Fibroblast of skin of right biceps (primary cell): Measurements from ENCODE around the gene ZNF383.
A peak's percentile ranks its signal among the peaks of the same experiment; 100 is the strongest.
"Not testable (repeated sequence)": the region's sequence is repeated elsewhere in the genome, so short reads cannot be mapped to it uniquely, and the experiment has no call there.

ENCODE experiments used
- DNase-seq: peaks from one replicate; pipeline ENCODE4 v3.0.0-alpha.2; 2013

The ZNF383 gene

GRCh38 chr19:37217775-37218591 is at the start of gene ZNF383:
Gene ZNF383, plus strand, starts transcription at chr19:37218214. Its CDS starts 12,240 bp downstream, at chr19:37230454.
- DNase-seq, result peak; percentile 89

DNA sequence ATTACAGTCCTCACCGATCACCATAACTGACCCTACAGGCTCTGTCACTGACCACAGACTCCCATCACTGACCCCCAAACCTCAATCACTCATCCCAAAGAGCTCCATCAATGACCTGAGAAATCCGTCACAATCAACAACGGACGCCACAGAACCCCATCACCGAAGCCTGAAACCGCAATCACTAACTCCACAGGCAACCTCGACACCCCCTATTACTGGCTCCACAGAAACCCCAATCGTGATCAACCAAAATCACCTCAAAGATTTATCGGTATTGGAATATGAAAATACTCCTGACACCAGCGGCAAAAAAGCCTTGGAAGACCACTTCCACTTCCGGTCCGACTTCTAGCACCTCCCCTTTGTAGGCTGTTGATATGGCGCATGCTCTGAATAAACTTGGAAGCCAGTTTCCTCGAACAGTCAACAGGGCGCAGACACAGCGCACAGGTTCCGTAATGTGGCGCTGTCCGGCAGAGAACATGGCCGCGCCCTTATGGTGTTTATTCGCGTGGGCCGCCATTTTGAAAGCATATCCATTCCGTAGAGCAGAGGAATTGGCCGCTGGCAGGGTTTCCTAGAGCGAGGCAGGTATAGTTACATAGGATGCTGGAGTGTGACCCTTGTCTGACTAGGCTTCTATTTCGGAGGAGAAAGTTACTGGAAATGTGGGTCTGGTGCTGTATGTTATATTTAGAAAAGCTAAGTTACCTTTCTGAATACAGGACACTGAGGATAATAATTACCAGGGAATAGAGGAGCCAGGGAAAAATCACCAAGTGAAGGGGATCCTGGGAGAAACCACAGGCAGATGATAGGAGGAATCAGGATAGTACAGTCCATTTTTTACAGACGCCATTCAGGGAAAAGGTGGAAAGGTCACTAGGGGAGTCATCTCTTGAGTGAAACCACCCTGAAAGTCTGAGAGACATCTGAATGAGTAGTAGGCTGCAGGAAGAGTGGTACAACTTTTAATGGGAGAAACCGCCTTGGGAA is 45.3 kb upstream of the ZNF383 start, which contains the start of gene ZNF585A:
Gene ZNF585A, minus strand, starts transcription at position 328 of the 999 bp plus-strand sequence. CDS start 2,785 bp downstream, outside the sequence.
- peak; percentile 97 for DNase-seq

- DNase-seq, result not testable (repeated sequence)
These were observed 31.9 kb upstream of the ZNF383 start for GRCh38 chr19:37186071-37186470.

DNA sequence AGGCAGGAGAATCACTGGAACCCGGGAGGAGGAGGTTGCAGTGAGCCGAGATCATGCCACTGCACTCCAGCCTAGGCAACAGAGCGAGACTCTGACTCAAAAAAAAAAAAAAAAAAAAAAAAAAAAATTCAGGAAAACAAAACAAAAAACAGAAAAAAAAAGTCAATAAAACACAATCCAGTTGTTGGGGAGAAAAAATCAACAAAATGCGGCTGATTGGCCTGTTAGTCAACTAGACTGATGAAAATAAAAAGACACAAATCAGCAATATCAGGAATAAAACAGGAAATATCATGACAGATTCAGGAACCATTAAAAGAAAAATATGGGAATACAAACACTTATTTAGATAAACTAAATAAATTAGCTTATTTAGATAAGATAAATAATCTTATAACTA is 22.8 kb upstream of the ZNF383 start:
- not testable (repeated sequence) for DNase-seq

GRCh38 chr19:37197115-37197514 is 20.9 kb upstream of the ZNF383 start:
- not testable (repeated sequence) for DNase-seq

- DNase-seq, result no peak
These were observed 20.2 kb upstream of the ZNF383 start for GRCh38 chr19:37197768-37198167.

- DNase-seq, result no peak
These were observed 587 bp upstream of the ZNF383 start for GRCh38 chr19:37217480-37217774.

- DNase-seq, result peak; percentile 22
These were observed 550 bp downstream of the ZNF383 start for GRCh38 chr19:37218592-37218935.

DNA sequence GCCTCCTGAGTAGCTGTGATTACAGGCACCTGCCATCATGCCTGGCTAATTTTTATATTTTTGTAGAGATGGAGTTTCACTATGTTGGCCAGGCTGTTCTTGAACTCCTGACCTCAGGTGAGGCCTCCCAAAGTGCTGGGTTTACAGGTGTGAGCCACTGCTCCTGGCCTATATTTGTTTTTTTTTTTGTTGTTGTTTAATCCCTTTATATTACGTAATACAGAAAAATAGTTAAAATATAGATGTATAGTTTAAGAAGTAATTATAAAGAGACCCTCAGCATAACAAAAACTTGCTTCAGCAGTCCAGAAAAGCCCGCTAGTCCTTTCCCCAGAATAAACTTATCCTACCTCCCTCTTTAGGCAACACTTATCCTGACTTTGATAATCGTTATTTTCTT is 2.4 kb downstream of the ZNF383 start:
- no peak for DNase-seq

GRCh38 chr19:37221136-37221535 is 3.1 kb downstream of the ZNF383 start:
- DNase-seq, result no peak

- DNase-seq, result no peak
These were observed 8.2 kb downstream of the ZNF383 start for GRCh38 chr19:37226248-37226647.

GRCh38 chr19:37227996-37228395 is 10.0 kb downstream of the ZNF383 start:
- peak; percentile 3 for DNase-seq

- peak; percentile 0 for DNase-seq
These were observed 25.2 kb downstream of the ZNF383 start for GRCh38 chr19:37243206-37243632.

- DNase-seq, result peak; percentile 92
These were observed 33.6 kb downstream of the ZNF383 start for GRCh38 chr19:37251308-37252229.

GRCh38 chr19:37263028-37263427 is 45.0 kb downstream of the ZNF383 start:
- not testable (repeated sequence) for DNase-seq

GRCh38 chr19:37267005-37267404 is 49.0 kb downstream of the ZNF383 start:
- DNase-seq, result not testable (repeated sequence)

GRCh38 chr19:37267755-37268154 is 49.7 kb downstream of the ZNF383 start:
- not testable (repeated sequence) for DNase-seq

DNA sequence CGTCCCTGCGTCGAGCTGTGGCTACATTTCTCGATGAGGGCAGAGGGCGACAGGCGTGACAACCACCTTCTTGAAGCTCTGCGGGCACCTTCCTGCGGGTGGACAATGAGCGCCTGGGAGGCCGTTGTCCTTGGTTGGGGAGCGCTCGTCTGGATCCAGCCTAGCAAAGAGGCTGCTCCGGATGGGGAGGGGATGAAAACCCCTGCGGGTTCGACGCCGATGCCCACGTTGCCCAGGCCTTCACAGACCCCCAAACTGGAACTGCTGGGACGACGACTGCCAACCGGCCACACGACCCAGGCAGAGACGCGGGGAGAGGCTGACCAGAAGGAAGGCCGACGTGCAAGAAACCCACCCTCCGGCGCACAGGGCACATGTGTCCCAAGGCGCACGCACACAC is 62.6 kb downstream of the ZNF383 start:
- DNase-seq, result not testable (repeated sequence)

DNA sequence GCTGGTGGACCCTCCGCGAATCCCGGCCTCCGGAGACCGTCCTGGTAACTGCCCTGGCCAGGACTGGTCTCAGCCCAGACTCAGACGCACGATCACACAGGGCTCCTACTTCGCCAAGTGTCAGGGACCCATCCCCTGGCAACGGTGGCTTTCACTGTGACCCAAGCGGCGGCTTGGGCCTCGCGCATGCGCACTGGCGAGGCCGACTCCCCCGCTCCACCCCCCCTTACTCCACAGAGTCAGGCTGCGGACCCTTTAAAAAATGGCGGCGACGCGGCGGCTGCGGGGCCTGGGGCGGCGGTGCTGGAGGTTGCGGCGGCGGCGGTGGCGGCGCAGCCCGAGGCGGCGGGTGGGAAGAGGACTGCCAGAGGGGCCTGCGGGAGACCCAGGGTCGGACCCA is 66.0 kb downstream of the ZNF383 start:
- not testable (repeated sequence) for DNase-seq

DNA sequence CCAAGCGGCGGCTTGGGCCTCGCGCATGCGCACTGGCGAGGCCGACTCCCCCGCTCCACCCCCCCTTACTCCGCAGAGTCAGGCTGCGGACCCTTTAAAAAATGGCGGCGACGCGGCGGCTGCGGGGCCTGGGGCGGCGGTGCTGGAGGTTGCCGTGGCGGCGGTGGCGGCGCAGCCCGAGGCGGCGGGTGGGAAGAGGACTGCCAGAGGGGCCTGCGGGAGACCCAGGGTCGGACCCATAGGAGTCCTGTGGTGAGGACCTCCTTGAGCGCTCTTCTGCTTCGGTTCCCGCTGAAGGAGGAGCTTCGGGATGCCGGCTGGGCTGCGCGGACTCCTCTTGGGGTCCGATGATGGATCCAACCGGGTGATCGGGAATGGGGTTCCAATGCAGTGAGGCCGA is 71.2 kb downstream of the ZNF383 start:
- not testable (repeated sequence) for DNase-seq

- DNase-seq, result not testable (repeated sequence)
These were observed 75.3 kb downstream of the ZNF383 start for GRCh38 chr19:37292998-37293939.
